Keratinocyte (primary cell): ENCODE data around the gene RAP1GAP2. TPM values are rescaled to one million over a fixed set of nuclear protein-coding genes. Genes with fewer than 3 reads are reported as not detected.

Source experiments
- DNase-seq: peaks from one replicate; pipeline ENCODE4 v3.0.0-alpha.2; 2011; ENCODE audit warnings: low read depth, missing footprints, low spot score
- FAIRE-seq: peaks from 2 replicates; lab custom pipeline; 2011; peaks lifted over from hg19 to GRCh38; lab: Jason Lieb, UNC
- H2AFZ ChIP-seq: 2 replicates; pipeline ENCODE4 v1.6.0; 2012; ENCODE audit warnings: low read length, control low read depth, inconsistent platforms; ENCODE audit not compliant: control insufficient read depth
- H3K27ac ChIP-seq: 2 replicates; pipeline ENCODE4 v1.5.1; 2011; ENCODE audit warnings: low read length; ENCODE audit not compliant: control insufficient read depth, insufficient read depth
- H3K27me3 ChIP-seq: 3 replicates; pipeline ENCODE4 v1.6.0; 2011; ENCODE audit warnings: low read length; ENCODE audit not compliant: control insufficient read depth, insufficient read depth; ENCODE audit errors: extremely low read depth
- H3K36me3 ChIP-seq, 2 experiments: 2 replicates in 1 of 2; 3 replicates in 1 of 2; pipeline ENCODE4 v1.5.1; 2011; ENCODE audit warnings: low read length in 2 of 2, mild to moderate bottlenecking in 1 of 2; ENCODE audit not compliant: control insufficient read depth in 2 of 2, insufficient read depth in 2 of 2; ENCODE audit errors: extremely low read depth in 1 of 2
- H3K4me1 ChIP-seq: 3 replicates; pipeline ENCODE4 v1.5.1; 2011; ENCODE audit warnings: low read length; ENCODE audit not compliant: control insufficient read depth, insufficient read depth; ENCODE audit errors: extremely low read depth
- H3K4me2 ChIP-seq: 3 replicates; pipeline ENCODE4 v1.6.0; 2011; ENCODE audit warnings: low read depth, low read length; ENCODE audit not compliant: control insufficient read depth, insufficient read depth; ENCODE audit errors: extremely low read depth
- H3K4me3 ChIP-seq, 3 experiments: fragments of 200-600 bp in 1 of 3; sonication (generic) in 1 of 3; 2 replicates in 2 of 3; 3 replicates in 1 of 3; pipeline ENCODE4 v1.5.1; 2011 to 2016; ENCODE audit warnings: low read length in 3 of 3, mild to moderate bottlenecking in 3 of 3, control low read depth in 2 of 3, inconsistent platforms in 1 of 3, low read depth in 1 of 3, mixed read lengths in 1 of 3, mixed run types in 1 of 3, moderate library complexity in 1 of 3; ENCODE audit not compliant: control insufficient read depth in 2 of 3, insufficient read depth in 2 of 3; ENCODE audit errors: extremely low read depth in 1 of 3
- H3K79me2 ChIP-seq: 2 replicates; pipeline ENCODE4 v1.6.0; 2012; ENCODE audit warnings: low read length; ENCODE audit not compliant: control insufficient read depth, insufficient read depth
- H3K9ac ChIP-seq: 3 replicates; pipeline ENCODE4 v1.6.0; 2011; ENCODE audit warnings: low read length; ENCODE audit not compliant: control insufficient read depth, insufficient read depth; ENCODE audit errors: extremely low read depth
- H3K9me1 ChIP-seq: 3 replicates; pipeline ENCODE4 v1.6.0; 2011; ENCODE audit warnings: low read length; ENCODE audit not compliant: control insufficient read depth, insufficient read depth; ENCODE audit errors: extremely low read depth
- H3K9me3 ChIP-seq: 2 replicates; pipeline ENCODE4 v1.5.1; 2012; ENCODE audit warnings: low read depth, low read length; ENCODE audit not compliant: control insufficient read depth
- H4K20me1 ChIP-seq: 3 replicates; pipeline ENCODE4 v1.6.0; 2011; ENCODE audit warnings: low read length; ENCODE audit not compliant: control insufficient read depth, insufficient read depth; ENCODE audit errors: extremely low read depth
- EZH2 ChIP-seq: IDR thresholded peaks from one replicate; pipeline ENCODE4 v1.6.1; 2012; ENCODE audit warnings: inconsistent platforms, mild to moderate bottlenecking, low read length, moderate library complexity
- dilution Hi-C: fragments of 300-500 bp; cut with MboI; formaldehyde crosslinking; loops from one replicate; pipeline ENCODE4 v1.7.0; 2020; ENCODE audit warnings: low sequenced_read_pairs; ENCODE audit not compliant: extremely low pct_ligation_motif_present
- polyA plus RNA-seq, 5 experiments: library from polyadenylated mRNA; depleted of rRNA in 3 of 5; stranded (reverse) in 3 of 5; stranded (forward) in 1 of 5; unstranded in 1 of 5; fragments of >200 nt; gene quantifications; 1 replicate in 1 of 5; 2 replicates in 3 of 5; 3 replicates in 1 of 5; pipeline versions ENCODE4 v1.2.1 to v1.2.3, GENCODE V29; 2011 to 2012; ENCODE audit warnings: missing spikeins in 2 of 5, low read depth in 1 of 5, low replicate concordance in 1 of 5
- TF ChIP-seq, protein P1 (sequence below), 3 experiments: IDR thresholded peaks in 1 of 3; conservative IDR thresholded peaks in 1 of 3; optimal IDR thresholded peaks in 1 of 3; 2 replicates in 2 of 3; 3 replicates in 1 of 3; pipeline versions ENCODE3 to v1.5.1; 2011; ENCODE audit warnings: low read length in 3 of 3, mild to moderate bottlenecking in 3 of 3, moderate library complexity in 2 of 3, control low read depth in 1 of 3, inconsistent platforms in 1 of 3; ENCODE audit not compliant: insufficient read depth in 2 of 3; ENCODE audit errors: extremely low read depth in 1 of 3

The RAP1GAP2 gene
- polyA plus RNA-seq, 1 donor (not counting 4 experiments of a cell fraction or from before 2014, with no cell fraction given): 13.6 TPM

DNA sequence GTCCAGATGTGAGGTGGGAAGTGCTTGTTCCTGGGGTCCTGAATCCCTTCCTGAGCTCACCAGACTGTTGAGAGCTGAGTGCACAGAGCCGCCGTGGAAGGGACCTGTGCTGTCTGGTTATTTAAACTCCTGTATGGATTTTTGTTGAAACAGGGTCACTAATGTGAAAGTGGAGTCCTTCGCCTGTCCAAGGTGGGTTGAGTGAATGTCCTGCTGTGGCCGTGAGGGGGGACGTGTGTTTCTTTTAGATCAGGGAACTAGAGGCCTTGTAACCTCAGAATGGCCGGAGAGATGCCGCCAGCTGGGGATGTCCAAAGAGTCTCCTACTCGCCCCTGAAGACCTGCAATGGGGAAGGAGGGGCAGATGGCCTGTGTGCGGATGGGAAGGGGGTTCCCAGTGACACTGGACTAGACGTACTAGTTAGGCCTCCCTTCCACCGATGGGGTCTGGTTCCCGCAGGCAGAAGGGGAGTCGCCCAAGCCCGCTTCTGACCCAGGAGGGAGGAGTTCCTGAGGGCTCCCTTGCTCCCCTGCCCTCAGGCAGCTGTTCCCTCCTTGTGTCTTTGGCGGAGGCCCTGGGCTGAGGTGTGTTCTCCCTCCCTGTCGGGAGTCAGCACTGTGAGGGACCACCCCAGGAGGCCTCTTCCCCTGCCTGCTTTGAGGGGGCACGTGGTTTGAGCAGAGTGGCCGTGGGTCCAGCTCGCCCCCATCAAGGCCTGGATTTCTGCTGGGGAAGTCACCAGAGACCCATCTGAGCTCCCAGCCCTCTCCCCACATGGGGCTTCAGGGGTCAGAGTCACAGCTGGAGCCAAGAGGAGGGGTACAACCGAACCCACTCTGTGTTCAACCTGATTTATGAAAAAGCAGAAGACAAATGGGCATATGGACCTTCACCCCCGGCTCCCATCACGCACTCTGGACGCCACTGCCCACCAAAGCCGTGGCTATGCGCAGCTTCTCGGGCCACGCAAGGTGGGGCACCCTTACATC lies 236.3 kb downstream of the RAP1GAP2 start:
- Histone ChIP-seq H4K20me1 (no peaks in the 10 kb centered on the region), H2AFZ (no peak overlapping the region), H3K4me3 (no peak overlapping the region), H3K9ac (no peak overlapping the region), H3K9me3 (no peaks in the 10 kb centered on the region), H3K4me2 (no peak overlapping the region), H3K9me1 (no peaks in the 10 kb centered on the region), H3K27me3 (no peaks in the 10 kb centered on the region), H3K4me1 (peaks cover 16% of the 10 kb centered on the region), H3K36me3 (peaks cover 11 to 21% of the 10 kb centered on the region in 2 experiments), H3K27ac (no peak overlapping the region), H3K79me2 (no peaks in the 10 kb centered on the region)
- TF ChIP-seq, protein P1, sequence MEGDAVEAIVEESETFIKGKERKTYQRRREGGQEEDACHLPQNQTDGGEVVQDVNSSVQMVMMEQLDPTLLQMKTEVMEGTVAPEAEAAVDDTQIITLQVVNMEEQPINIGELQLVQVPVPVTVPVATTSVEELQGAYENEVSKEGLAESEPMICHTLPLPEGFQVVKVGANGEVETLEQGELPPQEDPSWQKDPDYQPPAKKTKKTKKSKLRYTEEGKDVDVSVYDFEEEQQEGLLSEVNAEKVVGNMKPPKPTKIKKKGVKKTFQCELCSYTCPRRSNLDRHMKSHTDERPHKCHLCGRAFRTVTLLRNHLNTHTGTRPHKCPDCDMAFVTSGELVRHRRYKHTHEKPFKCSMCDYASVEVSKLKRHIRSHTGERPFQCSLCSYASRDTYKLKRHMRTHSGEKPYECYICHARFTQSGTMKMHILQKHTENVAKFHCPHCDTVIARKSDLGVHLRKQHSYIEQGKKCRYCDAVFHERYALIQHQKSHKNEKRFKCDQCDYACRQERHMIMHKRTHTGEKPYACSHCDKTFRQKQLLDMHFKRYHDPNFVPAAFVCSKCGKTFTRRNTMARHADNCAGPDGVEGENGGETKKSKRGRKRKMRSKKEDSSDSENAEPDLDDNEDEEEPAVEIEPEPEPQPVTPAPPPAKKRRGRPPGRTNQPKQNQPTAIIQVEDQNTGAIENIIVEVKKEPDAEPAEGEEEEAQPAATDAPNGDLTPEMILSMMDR (optimal IDR thresholded peaks at IDR 0.05 in 1 of 3, IDR thresholded peaks at IDR 0.05 in 1 of 3, conservative IDR thresholded peaks at IDR 0.05 in 1 of 3; ENCODE audit: extremely low read depth in 1 of 3, insufficient read depth in 2 of 3, low read length in 3 of 3): no peak
- no peak for TF ChIP-seq EZH2
- no peak for FAIRE-seq
- DNase-seq: no peak
- dilution Hi-C loops: no loop called here

DNA sequence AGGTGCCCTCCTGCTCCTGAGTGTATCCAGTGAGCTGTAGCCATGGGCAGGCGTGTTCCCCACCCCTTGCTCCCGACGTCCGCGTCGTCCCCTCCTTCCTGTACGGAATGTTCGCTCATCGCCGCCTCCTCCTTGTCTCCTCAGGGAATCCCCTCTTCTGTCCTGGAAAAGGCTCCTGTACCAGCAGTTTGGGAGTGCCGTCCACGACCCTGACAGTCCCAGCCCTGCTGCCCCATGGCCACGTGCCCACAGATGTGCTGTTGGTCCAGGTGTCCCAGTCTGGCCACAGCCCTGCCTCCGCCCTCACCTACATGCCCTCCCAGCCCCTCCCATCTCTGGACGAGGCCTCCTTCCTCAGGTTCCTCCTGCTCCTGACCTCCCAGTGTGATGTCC lies 237.0 kb downstream of the RAP1GAP2 start:
- Histone ChIP-seq H4K20me1 (no peaks in the 10 kb centered on the region), H3K36me3 (peaks cover 9 to 21% of the 10 kb centered on the region in 2 experiments), H3K4me1 (peaks cover 16% of the 10 kb centered on the region), H3K27me3 (no peaks in the 10 kb centered on the region), H3K9me1 (no peaks in the 10 kb centered on the region), H2AFZ (no peak overlapping the region), H3K27ac (no peak overlapping the region), H3K9me3 (no peaks in the 10 kb centered on the region), H3K4me2 (no peak overlapping the region), H3K79me2 (no peaks in the 10 kb centered on the region), H3K9ac (no peak overlapping the region), H3K4me3 (no peak overlapping the region)
- dilution Hi-C loops: no loop called here
- no peak for DNase-seq
- FAIRE-seq: no peak
- TF ChIP-seq, protein P1 (optimal IDR thresholded peaks at IDR 0.05 in 1 of 3, IDR thresholded peaks at IDR 0.05 in 1 of 3, conservative IDR thresholded peaks at IDR 0.05 in 1 of 3; ENCODE audit: extremely low read depth in 1 of 3, insufficient read depth in 2 of 3, low read length in 3 of 3): no peak
- TF ChIP-seq EZH2: no peak
